Central memory CD8-positive, alpha-beta T cell (primary cell): ENCODE results near the gene PGAP2.
"Not testable (repeated sequence)": the region's sequence is repeated elsewhere in the genome, so short reads cannot be mapped to it uniquely, and the experiment has no call there.

Experiments
- ATAC-seq: fragments of 150-1000 bp; cut with Tn5 transposase; replicated peaks from 2 replicates; pipeline ENCODE4 v1.10.0; 2022; ENCODE audit warnings: mild to moderate bottlenecking, moderate FRiP score, moderate number of reproducible peaks; ENCODE audit not compliant: poor library complexity, severe bottlenecking; ENCODE audit errors: extremely low read depth
- DNase-seq, 2 donors: peaks; one replicate each; pipeline ENCODE4 v3.0.0; 2021; ENCODE audit warnings: low spot score in 2 of 2
- H3K27ac Mint-ChIP-seq: one replicate; pipeline ENCODE4 v1.8.0; 2022; ENCODE audit warnings: low read depth, mild to moderate bottlenecking, moderate library complexity, mixed read lengths
- H3K27me3 Mint-ChIP-seq: one replicate; pipeline ENCODE4 v1.8.0; 2022; ENCODE audit warnings: mixed read lengths
- H3K36me3 Mint-ChIP-seq: one replicate; pipeline ENCODE4 v1.8.0; 2022; ENCODE audit warnings: mild to moderate bottlenecking, moderate library complexity, mixed read lengths; ENCODE audit not compliant: insufficient read depth
- H3K4me1 Mint-ChIP-seq: one replicate; pipeline ENCODE4 v1.8.0; 2022; ENCODE audit warnings: mixed read lengths
- H3K4me3 Mint-ChIP-seq: one replicate; pipeline ENCODE4 v1.8.0; 2022; ENCODE audit warnings: mild to moderate bottlenecking, moderate library complexity, mixed read lengths
- H3K9me3 Mint-ChIP-seq: one replicate; pipeline ENCODE4 v1.8.0; 2022; ENCODE audit warnings: mixed read lengths

Gene PGAP2

DNA sequence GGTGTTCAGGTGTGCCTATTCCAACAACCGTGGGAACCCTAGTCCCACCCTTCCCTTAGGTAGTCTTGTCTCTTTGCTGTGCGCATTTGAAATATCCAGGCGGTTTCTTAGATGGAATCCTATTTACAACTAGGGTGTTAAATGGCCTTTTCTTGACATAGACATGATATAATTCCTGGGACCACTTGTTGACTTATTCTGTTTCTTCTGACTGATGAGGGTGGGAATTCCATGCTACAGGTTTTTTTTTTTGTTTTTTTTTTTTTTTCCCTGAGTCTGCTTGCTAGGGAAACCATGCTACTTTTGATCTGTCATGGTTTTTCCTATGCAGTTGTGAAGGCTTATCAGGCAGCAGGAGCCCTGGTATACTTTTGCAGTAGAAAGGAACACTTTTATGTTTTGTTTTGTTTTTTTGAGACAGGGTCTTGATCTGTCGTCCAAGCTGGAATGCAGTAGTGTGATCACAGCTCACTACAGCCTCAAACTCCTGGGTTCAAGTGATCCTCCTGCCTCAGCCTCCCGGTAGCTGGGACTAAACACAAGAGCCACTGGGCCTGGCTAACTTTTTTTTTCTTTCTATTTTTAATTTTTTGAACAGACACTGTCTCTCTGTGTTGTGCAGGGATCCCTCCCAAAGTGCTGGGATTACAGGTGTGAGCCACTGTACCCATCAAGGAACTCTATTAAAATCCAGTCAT lies 48.6 kb downstream of the PGAP2 start:
- H3K27ac Mint-ChIP-seq = peak overlapping the region; percentile 88
- no peak for ATAC-seq
- no peaks in the 10 kb centered on the region for H3K27me3 Mint-ChIP-seq
- H3K4me1 Mint-ChIP-seq = peaks cover 86% of the 10 kb centered on the region
- peak overlapping the region; percentile 98 for H3K4me3 Mint-ChIP-seq
- no peaks in the 10 kb centered on the region for H3K9me3 Mint-ChIP-seq
- DNase-seq = no peak
- peaks cover 12% of the 10 kb centered on the region for H3K36me3 Mint-ChIP-seq

DNA sequence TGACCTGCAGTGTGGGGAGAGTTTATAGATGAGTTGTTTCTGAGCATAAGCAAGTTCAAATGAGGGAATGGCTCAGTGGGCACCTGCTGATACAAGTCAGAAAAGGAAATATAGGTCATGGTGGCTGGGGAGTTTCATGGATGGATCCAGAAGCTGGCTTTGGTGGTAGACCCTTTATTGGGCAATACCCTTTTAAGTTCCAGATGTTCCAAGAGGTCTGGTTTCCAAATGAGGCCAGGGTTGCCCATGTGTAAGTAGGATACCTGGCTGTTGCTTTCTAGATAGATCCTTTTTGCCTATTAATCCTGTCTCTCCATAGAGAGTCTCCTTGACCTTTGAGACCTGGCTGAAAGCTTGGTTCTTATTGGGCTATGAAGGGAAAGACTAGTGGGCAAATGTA lies 49.3 kb downstream of the PGAP2 start:
- no peaks in the 10 kb centered on the region for H3K27me3 Mint-ChIP-seq
- DNase-seq = no peak
- H3K4me3 Mint-ChIP-seq = peak overlapping the region; percentile 98
- no peaks in the 10 kb centered on the region for H3K9me3 Mint-ChIP-seq
- no peak for ATAC-seq
- peaks cover 86% of the 10 kb centered on the region for H3K4me1 Mint-ChIP-seq
- H3K36me3 Mint-ChIP-seq = peaks cover 12% of the 10 kb centered on the region
- peak overlapping the region; percentile 88 for H3K27ac Mint-ChIP-seq

DNA sequence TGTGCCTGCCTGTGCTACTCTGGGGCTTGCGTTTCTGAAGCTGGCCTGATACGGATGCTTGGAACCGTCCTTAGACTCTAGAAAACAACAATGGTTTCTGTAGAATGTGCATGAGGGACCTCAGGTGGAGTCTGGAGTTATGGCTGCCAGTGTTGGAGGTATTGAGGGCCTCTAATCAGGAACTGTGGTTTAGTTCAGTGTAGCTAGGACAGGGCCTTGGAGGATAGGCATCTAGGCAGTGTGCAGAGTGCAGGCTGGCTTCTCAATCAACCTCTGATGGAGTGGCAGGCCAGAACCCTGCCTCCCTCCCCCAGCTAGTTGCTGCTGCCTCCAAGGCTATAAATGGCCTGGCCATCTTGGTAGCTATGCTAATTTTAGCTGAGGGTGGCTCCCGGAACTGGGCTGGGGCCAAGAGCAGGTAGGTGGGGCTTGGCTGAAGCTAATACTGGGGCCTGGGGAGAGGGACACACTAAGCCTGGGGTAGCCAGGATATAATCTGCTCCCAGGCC lies 51.1 kb downstream of the PGAP2 start:
- peaks cover 75% of the 10 kb centered on the region for H3K4me1 Mint-ChIP-seq
- H3K27ac Mint-ChIP-seq = peak overlapping the region; percentile 51
- no peaks in the 10 kb centered on the region for H3K9me3 Mint-ChIP-seq
- no peak for DNase-seq
- ATAC-seq = no peak
- H3K36me3 Mint-ChIP-seq = peaks cover 10% of the 10 kb centered on the region
- no peaks in the 10 kb centered on the region for H3K27me3 Mint-ChIP-seq
- H3K4me3 Mint-ChIP-seq = peak overlapping the region; percentile 98

GRCh38 chr11:3860375-3860774 lies 52.0 kb downstream of the PGAP2 start:
- H3K4me1 Mint-ChIP-seq = peaks cover 81% of the 10 kb centered on the region
- no peaks in the 10 kb centered on the region for H3K9me3 Mint-ChIP-seq
- no peak for ATAC-seq
- no peaks in the 10 kb centered on the region for H3K27me3 Mint-ChIP-seq
- H3K27ac Mint-ChIP-seq = peak overlapping the region; percentile 71
- peaks cover 4% of the 10 kb centered on the region for H3K36me3 Mint-ChIP-seq
- H3K4me3 Mint-ChIP-seq = peak overlapping the region; percentile 98
- DNase-seq = no peak

DNA sequence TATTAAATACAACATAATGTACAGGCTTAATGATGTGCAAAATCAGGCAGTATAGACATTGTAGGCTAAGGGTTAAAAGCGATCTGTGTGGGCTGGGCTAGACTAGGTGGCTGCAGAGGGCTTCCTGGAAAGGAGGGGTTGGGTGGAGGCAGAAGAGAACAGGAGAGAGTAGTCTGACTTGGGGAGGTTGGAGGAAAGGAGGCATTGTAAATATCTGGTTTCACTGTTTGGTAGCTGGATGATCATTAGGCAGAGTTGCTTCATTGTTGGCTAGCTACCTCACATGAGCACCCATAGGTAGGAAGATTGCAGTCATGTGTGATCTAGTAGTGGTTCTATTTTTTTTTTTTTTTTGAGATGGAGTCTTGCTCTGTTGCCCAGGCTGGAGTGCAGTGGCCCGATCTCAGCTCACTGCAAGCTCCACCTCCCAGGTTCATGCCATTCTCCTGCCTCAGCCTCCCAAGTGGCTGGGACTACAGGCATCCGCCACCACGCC lies 52.6 kb downstream of the PGAP2 start:
- DNase-seq, H3K9me3 Mint-ChIP-seq, H3K36me3 Mint-ChIP-seq, H3K27me3 Mint-ChIP-seq: not testable (repeated sequence)
- peak; percentile 77 for ATAC-seq
- Mint-ChIP-seq H3K4me1 (peaks cover 84% of the 10 kb centered on the region), H3K27ac (peak overlapping the region; percentile 71), H3K4me3 (peak overlapping the region; percentile 98)

DNA sequence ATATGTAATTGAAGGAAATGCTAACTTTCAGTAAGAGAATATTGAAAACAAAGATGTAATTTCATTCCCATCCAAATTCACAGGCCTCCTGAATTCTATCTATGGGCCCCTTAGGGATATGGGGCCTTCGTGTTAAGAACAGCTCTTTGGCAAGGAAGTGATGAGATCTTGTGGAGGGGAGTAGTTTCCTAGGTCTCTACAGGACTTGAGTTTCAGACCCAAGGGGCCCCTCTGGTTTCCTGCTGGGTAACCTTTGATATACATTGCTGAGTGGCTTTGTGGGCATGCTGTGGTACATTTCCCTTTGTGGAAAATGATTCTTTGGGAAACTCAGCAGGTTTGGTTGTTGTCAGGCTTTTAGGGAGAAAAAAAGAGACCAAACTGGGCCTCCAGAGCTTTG lies 53.3 kb downstream of the PGAP2 start:
- peaks cover 4% of the 10 kb centered on the region for H3K36me3 Mint-ChIP-seq

GRCh38 chr11:3865388-3866193 lies 57.2 kb downstream of the PGAP2 start:
- peak overlapping the region; percentile 65 for H3K27ac Mint-ChIP-seq
- peaks cover 76% of the 10 kb centered on the region for H3K4me1 Mint-ChIP-seq
- DNase-seq (no peak), ATAC-seq (peak; percentile 25)
- no peaks in the 10 kb centered on the region for H3K27me3 Mint-ChIP-seq
- H3K4me3 Mint-ChIP-seq = peak overlapping the region; percentile 66
- peaks cover 4% of the 10 kb centered on the region for H3K36me3 Mint-ChIP-seq
- H3K9me3 Mint-ChIP-seq = no peaks in the 10 kb centered on the region

More for the DNA sequence above, 53.3 kb downstream of the PGAP2 start:
- ATAC-seq (no peak), DNase-seq (no peak)
- H3K4me3 Mint-ChIP-seq = peak overlapping the region; percentile 98
- H3K27ac Mint-ChIP-seq = peak overlapping the region; percentile 71
- no peaks in the 10 kb centered on the region for H3K9me3 Mint-ChIP-seq
- H3K4me1 Mint-ChIP-seq = peaks cover 84% of the 10 kb centered on the region
- no peaks in the 10 kb centered on the region for H3K27me3 Mint-ChIP-seq

GRCh38 chr11:3866206-3866605 lies 57.8 kb downstream of the PGAP2 start:
- H3K4me1 Mint-ChIP-seq = peaks cover 75% of the 10 kb centered on the region

GRCh38 chr11:3866836-3867208 lies 58.5 kb downstream of the PGAP2 start:
- peak overlapping the region; percentile 65 for H3K27ac Mint-ChIP-seq
- H3K9me3 Mint-ChIP-seq = no peaks in the 10 kb centered on the region
- peak overlapping the region; percentile 14 for H3K4me3 Mint-ChIP-seq
- peaks cover 2% of the 10 kb centered on the region for H3K36me3 Mint-ChIP-seq
- no peaks in the 10 kb centered on the region for H3K27me3 Mint-ChIP-seq
- peaks cover 75% of the 10 kb centered on the region for H3K4me1 Mint-ChIP-seq
- no peak for DNase-seq
- no peak for ATAC-seq

More at GRCh38 chr11:3866206-3866605, 57.8 kb downstream of the PGAP2 start:
- Mint-ChIP-seq H3K9me3 (no peaks in the 10 kb centered on the region), H3K27me3 (no peaks in the 10 kb centered on the region), H3K4me3 (peak overlapping the region; percentile 66), H3K27ac (peak overlapping the region; percentile 65), H3K36me3 (peaks cover 2% of the 10 kb centered on the region)
- ATAC-seq (peak; percentile 69), DNase-seq (no peak)

DNA sequence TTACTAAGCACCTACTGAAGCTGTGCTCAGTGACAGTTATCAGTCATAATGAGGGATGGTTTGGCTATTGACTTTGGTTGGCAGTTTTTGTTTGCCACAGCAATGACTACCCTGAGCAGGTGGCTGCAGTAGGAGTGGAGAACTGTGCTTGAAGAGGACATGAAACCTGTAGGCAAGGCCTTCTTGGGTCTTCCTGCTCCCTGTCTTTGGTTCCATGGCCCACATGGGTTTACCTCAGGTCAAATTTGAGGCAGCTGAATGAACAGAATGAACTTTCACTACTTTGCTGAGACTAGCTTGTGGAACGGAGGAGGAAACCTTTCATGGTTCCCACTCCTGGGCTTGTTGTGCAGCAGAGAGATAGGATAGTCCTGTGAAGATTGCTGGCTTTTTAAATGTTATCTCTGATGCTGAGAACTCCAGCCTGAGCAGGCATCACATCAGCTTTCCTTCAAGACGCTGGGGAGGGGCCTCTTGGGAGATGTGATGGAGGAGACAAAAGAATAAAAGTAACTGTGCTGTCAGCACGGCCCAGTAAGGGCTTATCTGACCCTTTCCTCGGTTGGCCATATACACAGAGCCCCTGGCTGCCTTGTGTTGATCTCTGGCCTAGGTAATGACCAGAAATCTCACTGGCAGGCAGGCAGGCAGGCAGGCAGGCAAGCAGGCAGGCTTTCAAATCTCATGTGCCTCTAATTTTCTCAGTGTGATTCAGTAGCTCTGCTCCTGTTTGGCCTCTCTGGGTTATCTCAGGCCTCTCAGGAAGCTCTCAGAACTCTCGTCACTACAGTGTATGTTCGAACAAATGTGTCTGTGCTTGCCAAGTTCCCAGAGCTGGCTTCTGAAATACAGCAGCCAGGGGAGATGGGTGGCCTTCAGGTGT lies 59.1 kb downstream of the PGAP2 start:
- peak overlapping the region; percentile 38 for H3K27ac Mint-ChIP-seq
- no peaks in the 10 kb centered on the region for H3K27me3 Mint-ChIP-seq
- ATAC-seq (no peak), DNase-seq (no peak)
- peaks cover 70% of the 10 kb centered on the region for H3K4me1 Mint-ChIP-seq
- peak overlapping the region; percentile 14 for H3K4me3 Mint-ChIP-seq
- H3K36me3 Mint-ChIP-seq = peaks cover 2% of the 10 kb centered on the region
- no peaks in the 10 kb centered on the region for H3K9me3 Mint-ChIP-seq

DNA sequence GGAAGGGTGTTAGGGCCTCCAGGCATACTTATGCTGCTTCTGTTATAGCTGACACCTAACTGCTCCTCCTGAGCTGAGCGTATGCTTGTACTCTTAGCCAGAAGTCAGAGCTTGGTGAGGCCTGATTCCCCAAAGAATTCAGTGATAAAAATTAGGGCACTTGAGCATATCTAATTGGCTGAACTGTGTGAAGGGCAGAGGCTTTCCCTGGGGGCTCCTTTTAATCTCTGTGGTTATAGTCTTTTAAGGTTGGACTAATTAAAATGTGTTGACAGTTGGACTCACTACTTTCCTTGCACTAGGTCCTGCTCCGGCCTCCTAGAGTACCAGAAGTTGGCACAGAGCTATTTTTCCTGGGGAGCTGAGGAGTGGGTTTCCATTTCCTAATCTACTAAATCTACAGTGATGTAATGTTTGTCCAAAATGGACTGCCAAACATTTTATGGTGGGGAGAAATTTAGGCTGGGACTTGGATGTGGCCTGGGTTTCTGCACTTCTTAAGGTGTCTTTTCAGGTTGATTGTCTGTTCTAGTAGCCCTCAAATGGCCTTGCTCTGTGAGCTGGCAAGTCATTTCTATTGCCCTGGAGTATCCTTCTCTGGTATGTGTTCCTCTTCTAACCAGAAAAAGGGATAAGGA lies 65.5 kb downstream of the PGAP2 start:
- no peaks in the 10 kb centered on the region for H3K27me3 Mint-ChIP-seq
- no peak overlapping the region for H3K27ac Mint-ChIP-seq
- H3K36me3 Mint-ChIP-seq = peaks cover 4% of the 10 kb centered on the region
- no peak for ATAC-seq
- no peak overlapping the region for H3K4me3 Mint-ChIP-seq
- peaks cover 73% of the 10 kb centered on the region for H3K4me1 Mint-ChIP-seq
- no peaks in the 10 kb centered on the region for H3K9me3 Mint-ChIP-seq
- no peak for DNase-seq
